Peyer's patch (tissue), 4 donors: ENCODE measurements around the gene DPEP2.
A peak's percentile ranks its signal among the peaks of the same experiment; 100 is the strongest.

Source experiments
- POLR2A ChIP-seq, 2 donors: fragments of 450-650 bp; IDR thresholded peaks; one replicate each; pipeline ENCODE4 v1.5.1; 2017; ENCODE audit warnings: antibody characterized with exemption in 2 of 2, mild to moderate bottlenecking in 2 of 2, moderate library complexity in 2 of 2
- TF ChIP-seq, protein P1 (sequence below), 6 experiments: fragments of 450-650 bp in 4 of 6; fragments of 200-600 bp in 2 of 6; sonication (generic) in 1 of 6; IDR thresholded peaks; one replicate each; pipeline ENCODE4 v1.5.1; 2017 to 2019; ENCODE audit warnings: antibody characterized with exemption in 6 of 6, mild to moderate bottlenecking in 3 of 6, moderate library complexity in 1 of 6

- TF ChIP-seq, protein P1, sequence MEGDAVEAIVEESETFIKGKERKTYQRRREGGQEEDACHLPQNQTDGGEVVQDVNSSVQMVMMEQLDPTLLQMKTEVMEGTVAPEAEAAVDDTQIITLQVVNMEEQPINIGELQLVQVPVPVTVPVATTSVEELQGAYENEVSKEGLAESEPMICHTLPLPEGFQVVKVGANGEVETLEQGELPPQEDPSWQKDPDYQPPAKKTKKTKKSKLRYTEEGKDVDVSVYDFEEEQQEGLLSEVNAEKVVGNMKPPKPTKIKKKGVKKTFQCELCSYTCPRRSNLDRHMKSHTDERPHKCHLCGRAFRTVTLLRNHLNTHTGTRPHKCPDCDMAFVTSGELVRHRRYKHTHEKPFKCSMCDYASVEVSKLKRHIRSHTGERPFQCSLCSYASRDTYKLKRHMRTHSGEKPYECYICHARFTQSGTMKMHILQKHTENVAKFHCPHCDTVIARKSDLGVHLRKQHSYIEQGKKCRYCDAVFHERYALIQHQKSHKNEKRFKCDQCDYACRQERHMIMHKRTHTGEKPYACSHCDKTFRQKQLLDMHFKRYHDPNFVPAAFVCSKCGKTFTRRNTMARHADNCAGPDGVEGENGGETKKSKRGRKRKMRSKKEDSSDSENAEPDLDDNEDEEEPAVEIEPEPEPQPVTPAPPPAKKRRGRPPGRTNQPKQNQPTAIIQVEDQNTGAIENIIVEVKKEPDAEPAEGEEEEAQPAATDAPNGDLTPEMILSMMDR (IDR thresholded peaks at IDR 0.05): peak; percentile 81 to 95 (median 86)
- TF ChIP-seq POLR2A (IDR thresholded peaks at IDR 0.05): no peak
Measured at GRCh38 chr16:68040506-68041288, 41.4 kb upstream of the DPEP2 start.
